ENCODE results near the gene CDK7.
A peak's percentile ranks its signal among the peaks of the same experiment; 100 is the strongest.
"Not testable (repeated sequence)": the region's sequence is repeated elsewhere in the genome, so short reads cannot be mapped to it uniquely, and the experiment has no call there.

The CDK7 gene

GRCh38 chr5:69231281-69231680, 3.4 kb upstream of the CDK7 start:
- Mint-ChIP-seq H3K27ac (no peak overlapping the region), H3K9me3 (no peaks in the 10 kb centered on the region), H3K36me3 (ENCODE audit: low read depth) (peaks cover 12% of the 10 kb centered on the region), H3K27me3 (ENCODE audit: low read depth) (no peaks in the 10 kb centered on the region), H3K4me1 (peaks cover 18% of the 10 kb centered on the region), H3K4me3 (peak overlapping the region in 1 of 3 experiments; percentile 29)
- TF ChIP-seq CTCF (IDR thresholded peaks at IDR 0.05; ENCODE audit: unreplicated experiment in 3 of 3) = no peak

GRCh38 chr5:69231851-69232250, 2.8 kb upstream of the CDK7 start:
- Mint-ChIP-seq H3K9me3 (no peaks in the 10 kb centered on the region), H3K27ac (no peak overlapping the region), H3K27me3 (ENCODE audit: low read depth) (no peaks in the 10 kb centered on the region), H3K36me3 (ENCODE audit: low read depth) (peaks cover 13% of the 10 kb centered on the region), H3K4me3 (peak overlapping the region; percentile 35 to 71 (median 71)), H3K4me1 (peaks cover 19% of the 10 kb centered on the region)
- TF ChIP-seq CTCF (IDR thresholded peaks at IDR 0.05; ENCODE audit: unreplicated experiment in 3 of 3) = no peak

GRCh38 chr5:69236733-69237132, 2.0 kb downstream of the CDK7 start:
- H3K9me3 Mint-ChIP-seq; H3K27me3 Mint-ChIP-seq (ENCODE audit: low read depth): not testable (repeated sequence)
- Mint-ChIP-seq H3K36me3 (ENCODE audit: low read depth) (peaks cover 39% of the 10 kb centered on the region), H3K4me1 (peaks cover 31% of the 10 kb centered on the region), H3K4me3 (peak overlapping the region; percentile 77 to 87 (median 80)), H3K27ac (peak overlapping the region in 2 of 3 experiments; percentile 14 to 58)

GRCh38 chr5:69237877-69238276, 3.2 kb downstream of the CDK7 start:
- TF ChIP-seq CTCF (IDR thresholded peaks at IDR 0.05; ENCODE audit: unreplicated experiment in 3 of 3) = no peak
- H3K4me1 Mint-ChIP-seq = peaks cover 31% of the 10 kb centered on the region
- H3K27ac Mint-ChIP-seq = no peak overlapping the region
- no peaks in the 10 kb centered on the region for H3K27me3 Mint-ChIP-seq (ENCODE audit: low read depth)
- peaks cover 50% of the 10 kb centered on the region for H3K36me3 Mint-ChIP-seq (ENCODE audit: low read depth)
- H3K9me3 Mint-ChIP-seq = peaks cover 8% of the 10 kb centered on the region
- H3K4me3 Mint-ChIP-seq = peak overlapping the region; percentile 77 to 87 (median 80)

- Mint-ChIP-seq H3K4me1 (peaks cover 30% of the 10 kb centered on the region), H3K9me3 (peaks cover 11% of the 10 kb centered on the region), H3K27me3 (ENCODE audit: low read depth) (no peaks in the 10 kb centered on the region), H3K36me3 (ENCODE audit: low read depth) (peaks cover 58% of the 10 kb centered on the region), H3K4me3 (peak overlapping the region; percentile 13 to 66 (median 58)), H3K27ac (no peak overlapping the region)
- no peak for TF ChIP-seq CTCF (IDR thresholded peaks at IDR 0.05; ENCODE audit: unreplicated experiment in 3 of 3)
Measured at GRCh38 chr5:69238760-69239251, 4.1 kb downstream of the CDK7 start.

- Mint-ChIP-seq H3K36me3 (ENCODE audit: low read depth) (peaks cover 84% of the 10 kb centered on the region), H3K4me1 (peaks cover 7% of the 10 kb centered on the region), H3K4me3 (no peak overlapping the region), H3K9me3 (peaks cover 35% of the 10 kb centered on the region), H3K27ac (no peak overlapping the region), H3K27me3 (ENCODE audit: low read depth) (no peaks in the 10 kb centered on the region)
- TF ChIP-seq CTCF (IDR thresholded peaks at IDR 0.05; ENCODE audit: unreplicated experiment in 3 of 3) = no peak
Measured at GRCh38 chr5:69242215-69242927, 7.7 kb downstream of the CDK7 start.

All from nephron (organoid).